ENCODE measurements around the gene INPP4B.

INPP4B gene

DNA sequence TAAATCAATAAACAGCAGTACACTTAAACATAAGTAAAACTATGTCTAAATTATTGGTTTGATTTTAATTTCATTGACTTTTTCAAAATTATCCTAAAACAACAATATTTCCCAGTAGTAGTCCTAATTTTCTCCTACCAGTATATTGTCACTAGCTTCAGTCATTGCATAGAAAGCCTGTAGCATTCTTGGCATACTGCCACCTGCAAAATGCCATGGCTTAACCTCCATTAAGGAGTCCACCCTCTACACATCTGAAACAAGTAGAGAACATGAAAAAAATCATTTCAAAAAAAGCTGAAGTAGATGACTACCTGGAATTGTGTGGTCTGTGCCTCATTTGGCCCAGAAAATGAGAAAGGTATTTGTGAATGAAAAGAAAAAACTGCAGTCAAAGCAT is 348.5 kb downstream of the INPP4B start:
- Mint-ChIP-seq H3K36me3 (peaks cover 5% of the 10 kb centered on the region), H3K27me3 (no peaks in the 10 kb centered on the region), H3K4me1 (peaks cover 9% of the 10 kb centered on the region), H3K4me3 (no peak overlapping the region), H3K9me3 (peaks cover 17% of the 10 kb centered on the region), H3K27ac (no peak overlapping the region)

DNA sequence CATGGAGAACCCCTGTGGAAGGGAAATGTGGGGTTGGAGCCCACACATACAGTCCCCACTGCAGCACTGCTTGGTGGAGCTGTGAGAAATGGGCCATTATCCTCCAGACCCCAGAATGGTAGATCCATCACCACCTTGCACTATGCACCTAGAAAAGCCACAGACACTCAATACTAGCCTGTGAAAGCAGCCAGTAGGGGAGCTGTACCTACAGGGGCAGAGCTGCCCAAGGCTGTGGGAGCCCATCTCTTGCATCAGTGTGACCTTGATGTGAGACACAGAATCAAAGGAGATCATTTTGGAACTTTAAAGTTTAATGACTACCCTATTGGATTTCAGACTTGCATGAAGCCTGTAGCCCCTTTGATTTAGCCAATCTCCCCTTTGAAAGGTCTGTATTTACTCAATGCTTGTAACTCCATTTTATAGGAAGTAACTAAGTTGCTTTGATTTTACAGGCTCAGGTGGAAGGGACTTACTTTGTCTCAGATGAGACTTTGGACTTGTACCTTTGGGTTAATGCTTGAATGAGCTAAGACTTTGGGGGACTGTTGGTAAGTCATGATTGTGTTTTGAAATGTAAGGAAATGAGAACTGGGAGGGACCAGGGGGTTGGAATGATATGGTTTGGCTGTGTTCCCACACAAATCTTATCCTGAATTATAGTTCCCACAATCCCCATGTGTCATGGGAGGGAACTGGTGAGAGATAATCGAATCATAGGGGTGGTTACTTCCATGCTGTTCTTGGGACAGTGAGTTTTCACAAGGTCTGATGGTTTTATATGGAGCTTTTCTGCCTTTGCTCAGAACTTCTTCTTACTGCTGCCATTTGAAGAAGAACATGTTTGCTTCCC is 352.6 kb downstream of the INPP4B start:
- Mint-ChIP-seq H3K36me3 (peaks cover 5% of the 10 kb centered on the region), H3K9me3 (peaks cover 17% of the 10 kb centered on the region), H3K27me3 (no peaks in the 10 kb centered on the region), H3K4me1 (peaks cover 4% of the 10 kb centered on the region), H3K4me3 (no peak overlapping the region), H3K27ac (peak overlapping the region; percentile 80)

DNA sequence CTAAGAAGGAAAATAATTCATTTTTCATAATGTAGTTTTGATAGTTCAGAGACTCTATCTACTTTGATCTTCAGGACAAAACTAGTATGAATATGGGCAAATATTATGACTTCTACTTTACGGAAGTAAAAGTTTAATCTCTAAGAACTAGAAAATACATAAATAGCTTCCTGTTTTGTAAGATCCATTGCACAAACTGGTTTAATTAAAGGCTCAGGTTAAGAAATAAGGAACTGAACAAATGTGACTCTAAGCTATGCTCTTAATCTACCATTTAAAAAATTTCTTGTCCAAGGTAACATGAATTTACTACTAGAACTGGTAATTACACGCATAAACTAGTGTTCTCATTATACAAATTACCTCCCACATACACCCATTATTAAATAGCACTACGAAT is 360.6 kb downstream of the INPP4B start:
- Mint-ChIP-seq H3K4me1 (peaks cover 32% of the 10 kb centered on the region), H3K27me3 (no peaks in the 10 kb centered on the region), H3K27ac (peak overlapping the region; percentile 33)

GRCh38 chr4:142480244-142480643 is 365.9 kb downstream of the INPP4B start:
- H3K27ac Mint-ChIP-seq: no peak overlapping the region
- peaks cover 2% of the 10 kb centered on the region for H3K36me3 Mint-ChIP-seq
- H3K27me3 Mint-ChIP-seq: no peaks in the 10 kb centered on the region
- H3K4me1 Mint-ChIP-seq: peaks cover 42% of the 10 kb centered on the region
- no peak overlapping the region for H3K4me3 Mint-ChIP-seq
- no peaks in the 10 kb centered on the region for H3K9me3 Mint-ChIP-seq

More for the DNA sequence above, 360.6 kb downstream of the INPP4B start:
- peaks cover 1% of the 10 kb centered on the region for H3K36me3 Mint-ChIP-seq
- H3K9me3 Mint-ChIP-seq: no peaks in the 10 kb centered on the region
- H3K4me3 Mint-ChIP-seq: no peak overlapping the region

- Mint-ChIP-seq H3K9me3 (no peaks in the 10 kb centered on the region), H3K36me3 (peaks cover 2% of the 10 kb centered on the region), H3K4me1 (peaks cover 30% of the 10 kb centered on the region), H3K4me3 (no peak overlapping the region), H3K27me3 (no peaks in the 10 kb centered on the region), H3K27ac (no peak overlapping the region)
Observed at GRCh38 chr4:142475663-142476062, 370.4 kb downstream of the INPP4B start.

- Mint-ChIP-seq H3K36me3 (peaks cover 2% of the 10 kb centered on the region), H3K27me3 (no peaks in the 10 kb centered on the region), H3K4me3 (no peak overlapping the region), H3K9me3 (no peaks in the 10 kb centered on the region), H3K4me1 (peaks cover 30% of the 10 kb centered on the region), H3K27ac (peak overlapping the region; percentile 31)
Observed at GRCh38 chr4:142474398-142475087, 371.6 kb downstream of the INPP4B start.

DNA sequence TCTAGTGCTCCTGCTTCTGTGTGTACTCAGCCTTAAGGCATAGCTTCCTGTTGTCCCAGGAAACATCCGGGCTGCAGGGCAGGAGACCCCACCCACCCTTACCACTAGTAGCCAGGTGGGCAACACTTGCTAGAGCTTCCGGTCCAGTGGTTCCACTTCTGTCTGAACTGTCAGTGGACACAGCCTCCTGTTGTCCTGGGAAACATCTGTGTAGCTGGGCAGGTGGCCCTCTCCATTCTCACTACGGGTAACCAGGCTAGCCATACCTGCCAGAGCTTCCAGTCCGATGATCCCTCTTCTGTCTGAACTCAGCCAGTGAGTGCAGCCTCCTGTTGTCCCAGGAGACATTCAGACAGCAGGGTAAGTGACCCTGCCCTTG is 372.2 kb downstream of the INPP4B start:
- Mint-ChIP-seq H3K27ac (no peak overlapping the region), H3K4me3 (no peak overlapping the region), H3K4me1 (peaks cover 30% of the 10 kb centered on the region), H3K27me3 (no peaks in the 10 kb centered on the region), H3K9me3 (no peaks in the 10 kb centered on the region), H3K36me3 (peaks cover 2% of the 10 kb centered on the region)

DNA sequence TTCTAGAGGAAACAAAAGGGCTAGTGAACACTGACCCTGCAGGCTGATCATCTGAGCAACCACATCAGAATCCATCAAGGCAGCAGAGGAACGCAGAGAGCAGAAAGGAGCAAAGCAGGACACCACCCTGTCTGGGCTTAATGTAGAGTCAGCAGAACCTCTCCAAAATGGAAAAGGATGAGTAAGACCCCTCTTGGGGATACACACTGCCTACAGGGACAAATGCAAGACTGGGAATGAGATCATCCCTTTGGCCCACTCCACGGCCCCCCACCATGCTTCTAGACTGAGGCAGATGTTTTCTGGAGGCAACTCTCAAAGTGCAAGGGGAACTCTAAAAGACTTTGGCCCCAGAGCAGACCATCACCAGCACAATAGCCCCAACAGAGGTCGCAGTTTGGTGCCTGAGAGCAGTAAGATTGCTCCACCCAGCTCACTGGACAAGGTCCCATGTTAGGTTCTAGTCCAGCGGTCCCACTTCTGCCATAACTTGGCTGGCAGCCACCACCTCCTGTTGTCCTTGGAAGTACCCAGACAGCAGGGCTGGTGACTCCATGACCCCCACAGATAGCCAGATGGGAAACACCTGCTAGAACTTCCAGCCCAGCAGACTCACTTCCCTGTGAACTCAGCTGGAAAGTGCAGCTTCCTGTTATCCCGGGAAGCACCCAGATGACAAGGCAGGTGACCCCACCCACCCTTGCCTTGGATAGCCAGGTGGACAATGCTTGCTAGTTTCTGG is 372.7 kb downstream of the INPP4B start:
- H3K36me3 Mint-ChIP-seq: no peaks in the 10 kb centered on the region
- H3K4me1 Mint-ChIP-seq: peaks cover 30% of the 10 kb centered on the region
- H3K27me3 Mint-ChIP-seq: no peaks in the 10 kb centered on the region
- no peaks in the 10 kb centered on the region for H3K9me3 Mint-ChIP-seq
- H3K4me3 Mint-ChIP-seq: no peak overlapping the region
- no peak overlapping the region for H3K27ac Mint-ChIP-seq

GRCh38 chr4:142467088-142467487 is 379.0 kb downstream of the INPP4B start:
- peaks cover 3% of the 10 kb centered on the region for H3K36me3 Mint-ChIP-seq
- no peaks in the 10 kb centered on the region for H3K27me3 Mint-ChIP-seq
- H3K4me1 Mint-ChIP-seq: no peaks in the 10 kb centered on the region
- H3K4me3 Mint-ChIP-seq: no peak overlapping the region
- no peak overlapping the region for H3K27ac Mint-ChIP-seq
- H3K9me3 Mint-ChIP-seq: no peaks in the 10 kb centered on the region

DNA sequence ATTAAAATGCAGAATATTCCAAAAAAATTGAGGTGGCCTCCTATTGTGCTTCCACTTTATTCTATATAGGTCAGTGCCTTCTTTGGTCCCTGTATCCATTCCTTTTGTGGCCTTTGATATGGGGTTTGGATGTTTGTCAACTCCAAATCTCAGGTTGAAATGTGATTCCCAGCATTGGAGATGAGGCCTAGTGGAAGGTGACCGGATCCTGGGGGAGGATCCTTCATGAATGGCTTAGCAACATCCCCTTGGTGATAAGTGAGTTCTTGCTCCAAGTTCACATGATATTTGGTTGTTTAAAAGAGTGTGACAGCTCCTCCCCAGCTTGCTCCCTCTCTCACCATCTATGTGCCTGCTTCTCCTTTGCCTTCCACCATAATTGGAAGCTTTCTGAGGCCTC is 380.6 kb downstream of the INPP4B start:
- Mint-ChIP-seq H3K36me3 (peaks cover 3% of the 10 kb centered on the region), H3K27me3 (no peaks in the 10 kb centered on the region), H3K4me3 (no peak overlapping the region), H3K27ac (no peak overlapping the region), H3K9me3 (no peaks in the 10 kb centered on the region), H3K4me1 (no peaks in the 10 kb centered on the region)

GRCh38 chr4:142463206-142463605 is 382.9 kb downstream of the INPP4B start:
- peaks cover 3% of the 10 kb centered on the region for H3K36me3 Mint-ChIP-seq
- H3K9me3 Mint-ChIP-seq: no peaks in the 10 kb centered on the region
- H3K27me3 Mint-ChIP-seq: no peaks in the 10 kb centered on the region
- H3K27ac Mint-ChIP-seq: no peak overlapping the region
- peaks cover 14% of the 10 kb centered on the region for H3K4me1 Mint-ChIP-seq
- no peak overlapping the region for H3K4me3 Mint-ChIP-seq

DNA sequence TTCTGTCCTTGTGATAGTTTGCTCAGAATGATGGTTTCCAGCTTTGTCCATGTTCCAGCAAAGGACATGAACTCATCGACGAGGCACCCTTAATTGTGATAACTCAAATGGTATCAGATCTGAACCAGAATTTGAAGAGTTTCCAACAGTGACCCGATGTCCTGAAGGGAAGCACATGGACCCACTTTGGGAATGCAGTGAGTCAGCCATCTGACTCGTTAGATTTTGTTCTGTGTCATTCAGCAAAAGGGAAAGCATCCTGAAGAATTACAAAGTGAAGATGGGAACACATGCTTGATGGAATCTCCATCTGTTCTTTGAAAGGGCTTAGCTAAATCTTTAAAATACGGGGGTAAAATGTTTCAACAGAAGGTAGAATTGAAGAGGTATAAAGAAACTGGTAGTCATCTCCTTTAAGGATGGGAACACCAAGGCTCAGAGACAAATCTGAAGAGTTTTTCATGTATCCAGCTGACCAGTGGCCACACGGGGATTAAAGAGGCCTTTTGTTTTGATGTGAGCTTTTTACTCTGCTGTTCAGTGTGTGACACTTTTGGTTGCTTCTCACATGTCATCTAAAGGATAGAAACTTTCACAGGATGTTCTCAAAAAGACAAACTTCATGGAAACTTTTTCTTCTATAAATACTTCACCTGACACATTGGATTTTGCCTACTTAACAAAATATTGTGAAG is 393.8 kb downstream of the INPP4B start:
- H3K27me3 Mint-ChIP-seq: no peaks in the 10 kb centered on the region
- no peak overlapping the region for H3K27ac Mint-ChIP-seq
- H3K4me1 Mint-ChIP-seq: peaks cover 26% of the 10 kb centered on the region

GRCh38 chr4:142449771-142450373 is 396.2 kb downstream of the INPP4B start:
- Mint-ChIP-seq H3K27ac (no peak overlapping the region), H3K27me3 (no peaks in the 10 kb centered on the region), H3K4me3 (no peak overlapping the region), H3K4me1 (peaks cover 45% of the 10 kb centered on the region), H3K9me3 (peaks cover 5% of the 10 kb centered on the region), H3K36me3 (peaks cover 3% of the 10 kb centered on the region)

More for the DNA sequence above, 393.8 kb downstream of the INPP4B start:
- Mint-ChIP-seq H3K36me3 (peaks cover 3% of the 10 kb centered on the region), H3K9me3 (peaks cover 9% of the 10 kb centered on the region), H3K4me3 (no peak overlapping the region)

GRCh38 chr4:142447009-142447408 is 399.1 kb downstream of the INPP4B start:
- Mint-ChIP-seq H3K27ac (no peak overlapping the region), H3K27me3 (no peaks in the 10 kb centered on the region), H3K36me3 (peaks cover 8% of the 10 kb centered on the region), H3K4me1 (peaks cover 50% of the 10 kb centered on the region), H3K4me3 (peak overlapping the region; percentile 67), H3K9me3 (peaks cover 10% of the 10 kb centered on the region)

GRCh38 chr4:142443469-142443868 is 402.6 kb downstream of the INPP4B start:
- H3K27ac Mint-ChIP-seq: peak overlapping the region; percentile 26
- peaks cover 10% of the 10 kb centered on the region for H3K36me3 Mint-ChIP-seq
- H3K4me3 Mint-ChIP-seq: no peak overlapping the region
- peaks cover 50% of the 10 kb centered on the region for H3K4me1 Mint-ChIP-seq
- peaks cover 10% of the 10 kb centered on the region for H3K9me3 Mint-ChIP-seq
- no peaks in the 10 kb centered on the region for H3K27me3 Mint-ChIP-seq

All from activated naive CD4-positive, alpha-beta T cell treated with anti-CD3 and anti-CD28 coated beads, Interleukin-2, amount 50 U/mL, for 24 hours (primary cell).